Measurements from ENCODE around the gene STOM.

STOM gene

DNA sequence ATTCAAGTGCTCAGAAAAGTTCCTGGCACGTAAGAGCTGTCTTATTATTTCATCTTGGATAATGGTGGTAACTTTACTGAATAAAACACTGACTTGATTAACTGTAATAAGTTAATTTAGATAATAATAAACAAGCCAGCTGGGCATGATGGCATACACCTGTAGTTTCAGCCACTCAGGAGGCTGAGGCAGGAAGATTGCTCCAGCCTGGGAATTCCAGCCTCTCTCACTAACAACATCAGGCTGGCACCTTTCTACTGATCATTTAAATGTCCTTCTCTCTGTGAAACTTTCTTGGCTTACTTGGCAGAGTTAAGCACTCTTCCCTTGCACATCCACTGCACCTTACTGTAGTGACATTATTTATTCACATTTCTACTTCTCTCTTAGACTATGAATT lies 20.0 kb downstream of the STOM start:
- no peak for DNase-seq (ENCODE audit: low read depth)
- TF ChIP-seq, protein P1, sequence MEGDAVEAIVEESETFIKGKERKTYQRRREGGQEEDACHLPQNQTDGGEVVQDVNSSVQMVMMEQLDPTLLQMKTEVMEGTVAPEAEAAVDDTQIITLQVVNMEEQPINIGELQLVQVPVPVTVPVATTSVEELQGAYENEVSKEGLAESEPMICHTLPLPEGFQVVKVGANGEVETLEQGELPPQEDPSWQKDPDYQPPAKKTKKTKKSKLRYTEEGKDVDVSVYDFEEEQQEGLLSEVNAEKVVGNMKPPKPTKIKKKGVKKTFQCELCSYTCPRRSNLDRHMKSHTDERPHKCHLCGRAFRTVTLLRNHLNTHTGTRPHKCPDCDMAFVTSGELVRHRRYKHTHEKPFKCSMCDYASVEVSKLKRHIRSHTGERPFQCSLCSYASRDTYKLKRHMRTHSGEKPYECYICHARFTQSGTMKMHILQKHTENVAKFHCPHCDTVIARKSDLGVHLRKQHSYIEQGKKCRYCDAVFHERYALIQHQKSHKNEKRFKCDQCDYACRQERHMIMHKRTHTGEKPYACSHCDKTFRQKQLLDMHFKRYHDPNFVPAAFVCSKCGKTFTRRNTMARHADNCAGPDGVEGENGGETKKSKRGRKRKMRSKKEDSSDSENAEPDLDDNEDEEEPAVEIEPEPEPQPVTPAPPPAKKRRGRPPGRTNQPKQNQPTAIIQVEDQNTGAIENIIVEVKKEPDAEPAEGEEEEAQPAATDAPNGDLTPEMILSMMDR (IDR thresholded peaks at IDR 0.05; ENCODE audit: control insufficient read depth, extremely low read depth, insufficient read depth): no peak
- no peak overlapping the region for H3K4me3 ChIP-seq (ENCODE audit: low read depth, low read length)

DNA sequence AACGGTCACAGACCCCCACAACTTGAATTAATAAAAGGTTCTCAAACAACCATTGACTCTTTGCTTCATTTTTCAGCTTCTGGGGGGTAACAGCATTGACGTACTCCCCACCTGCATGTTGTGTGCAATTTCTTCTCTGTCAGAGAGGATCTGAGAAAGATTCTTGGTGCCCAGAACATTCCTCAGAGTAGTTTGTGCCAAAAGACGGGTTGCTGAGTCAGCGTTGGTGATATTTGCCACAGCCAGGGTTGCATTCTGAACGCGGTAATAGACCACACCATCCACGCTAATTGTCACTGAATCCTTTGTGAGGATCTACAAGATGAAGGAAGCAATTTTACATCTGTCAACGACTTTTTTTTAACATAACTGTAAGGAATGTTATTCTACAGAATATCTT lies 21.0 kb downstream of the STOM start:
- no peak for DNase-seq (ENCODE audit: low read depth)
- H3K4me3 ChIP-seq (ENCODE audit: low read depth, low read length): no peak overlapping the region
- TF ChIP-seq, protein P1 (IDR thresholded peaks at IDR 0.05; ENCODE audit: control insufficient read depth, extremely low read depth, insufficient read depth): no peak

DNA sequence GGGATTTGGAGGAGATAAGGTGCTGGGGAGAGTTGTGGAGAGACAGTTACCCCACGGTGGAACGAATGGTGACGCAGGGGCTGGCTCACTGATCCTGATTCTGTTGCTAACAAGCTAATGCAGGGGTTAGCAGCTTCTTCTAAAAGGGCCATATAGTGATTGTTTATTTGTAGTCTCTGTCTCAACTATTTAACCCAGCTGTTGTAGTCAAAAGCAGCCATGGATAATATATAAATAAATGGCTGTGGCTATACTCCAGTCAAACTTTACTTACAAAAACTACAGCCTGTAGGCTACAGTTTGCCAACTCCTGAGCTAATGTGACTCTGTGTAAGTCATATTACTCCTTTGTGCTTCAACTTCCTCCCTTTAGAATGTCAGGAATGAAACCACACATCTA lies 21.8 kb downstream of the STOM start:
- no peak overlapping the region for H3K4me3 ChIP-seq (ENCODE audit: low read depth, low read length)
- TF ChIP-seq, protein P1 (IDR thresholded peaks at IDR 0.05; ENCODE audit: control insufficient read depth, extremely low read depth, insufficient read depth): no peak
- DNase-seq (ENCODE audit: low read depth): no peak

DNA sequence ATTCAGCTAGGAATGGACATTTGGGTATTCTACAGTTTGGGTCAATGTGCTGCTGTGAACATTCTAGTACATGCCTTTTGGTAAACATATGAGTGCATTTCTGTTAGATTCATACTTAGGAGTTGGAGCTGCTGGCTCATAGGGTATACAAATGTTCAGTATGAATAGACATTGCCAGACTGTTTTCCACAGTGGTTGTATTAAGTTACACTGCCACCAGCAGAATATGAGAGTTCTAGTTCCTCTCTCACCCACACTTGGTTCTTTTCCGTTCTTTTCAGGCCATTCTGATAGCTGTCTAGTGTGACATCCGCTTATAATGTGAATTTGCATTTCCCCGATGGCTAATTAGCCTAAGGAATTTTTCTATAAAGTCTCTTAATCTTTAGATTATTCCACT lies 25.0 kb downstream of the STOM start:
- DNase-seq (ENCODE audit: low read depth): no peak

DNA sequence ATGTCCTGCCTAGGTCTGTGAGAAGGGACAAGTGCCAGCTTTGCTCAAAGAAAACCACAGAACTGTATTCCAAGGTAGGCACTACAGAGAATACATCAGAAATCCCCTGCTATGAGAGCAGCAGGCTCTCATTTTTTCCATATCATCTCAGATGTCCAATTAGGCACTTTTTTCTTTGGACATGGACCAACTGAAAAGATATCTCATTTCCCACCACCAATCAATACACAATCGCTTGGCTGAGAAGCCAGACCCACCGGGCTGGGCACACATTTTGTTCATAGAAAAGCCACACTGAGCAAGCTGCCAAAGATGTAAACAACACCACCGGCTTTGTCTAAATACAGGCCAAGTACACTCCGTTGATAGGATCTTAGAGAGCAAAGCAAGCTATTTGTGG lies 25.9 kb downstream of the STOM start:
- H3K4me3 ChIP-seq (ENCODE audit: low read depth, low read length): no peak overlapping the region
- DNase-seq (ENCODE audit: low read depth): no peak
- TF ChIP-seq, protein P1 (IDR thresholded peaks at IDR 0.05; ENCODE audit: control insufficient read depth, extremely low read depth, insufficient read depth): no peak

More for the DNA sequence above, 25.0 kb downstream of the STOM start:
- TF ChIP-seq, protein P1 (IDR thresholded peaks at IDR 0.05; ENCODE audit: control insufficient read depth, extremely low read depth, insufficient read depth): no peak
- no peak overlapping the region for H3K4me3 ChIP-seq (ENCODE audit: low read depth, low read length)

DNA sequence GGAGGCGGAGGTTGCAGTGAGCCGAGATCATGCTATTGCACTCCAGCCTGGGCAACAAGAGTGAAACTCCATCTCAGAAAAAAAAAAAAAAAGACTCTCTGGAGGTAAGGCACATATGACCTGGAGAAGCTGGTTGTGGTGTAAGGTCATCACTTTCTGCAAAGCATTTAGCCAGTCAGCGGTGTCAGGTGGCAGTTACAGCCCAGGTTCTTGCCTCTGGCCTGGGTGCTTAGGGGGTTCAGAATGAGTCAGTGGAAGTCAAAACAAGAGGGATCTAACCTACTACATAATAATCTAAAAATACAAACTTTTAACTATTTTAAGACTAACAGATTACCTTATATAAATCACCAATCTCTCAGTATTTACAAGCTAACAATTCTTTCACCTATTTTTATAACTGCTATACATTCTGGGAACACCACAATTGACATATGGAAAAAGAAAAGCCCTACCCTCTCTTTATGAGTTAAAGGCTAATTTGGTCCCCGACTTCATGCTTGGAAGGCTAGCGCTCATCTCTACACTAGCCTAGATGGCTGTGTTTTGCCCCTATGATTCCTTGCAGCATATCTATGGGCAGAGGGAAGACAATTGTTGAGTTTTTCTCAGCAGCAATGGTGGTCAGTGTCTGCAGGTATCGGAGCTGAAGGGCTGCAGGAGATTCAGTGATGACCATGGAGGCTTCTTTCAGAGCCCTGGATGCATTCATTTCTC lies 29.2 kb downstream of the STOM start:
- TF ChIP-seq, protein P1 (IDR thresholded peaks at IDR 0.05; ENCODE audit: control insufficient read depth, extremely low read depth, insufficient read depth): no peak
- DNase-seq (ENCODE audit: low read depth): no peak
- H3K4me3 ChIP-seq (ENCODE audit: low read depth, low read length): no peak overlapping the region

DNA sequence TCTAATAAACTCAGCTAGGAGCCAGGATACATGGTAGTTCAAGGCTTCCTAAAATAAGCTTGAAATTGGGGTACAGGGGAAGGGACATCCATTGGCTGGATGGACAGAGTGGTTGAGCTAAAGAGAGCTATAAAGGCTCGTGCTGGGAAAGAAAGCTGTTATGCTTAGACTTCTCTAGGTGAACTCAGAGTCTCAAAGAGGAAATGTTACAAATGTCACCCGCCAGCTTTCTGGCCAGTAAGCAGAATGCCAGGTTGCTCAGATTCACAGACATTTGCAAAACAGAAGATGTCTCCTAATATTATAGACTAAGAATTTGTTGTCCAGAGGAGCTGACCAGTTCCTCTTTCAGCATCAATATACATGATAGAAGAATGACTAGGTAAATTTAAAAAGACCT lies 30.6 kb downstream of the STOM start:
- H3K4me3 ChIP-seq (ENCODE audit: low read depth, low read length): no peak overlapping the region
- DNase-seq (ENCODE audit: low read depth): no peak
- TF ChIP-seq, protein P1 (IDR thresholded peaks at IDR 0.05; ENCODE audit: control insufficient read depth, extremely low read depth, insufficient read depth): no peak

All from LNCaP clone FGC (cell line).